ENCODE results near the gene GAN. TPM values are rescaled to one million over a fixed set of nuclear protein-coding genes. Genes with fewer than 3 reads are reported as not detected.

GAN gene
- total and polyA plus RNA-seq, 9 of the 15 experiments (the other 6 are each of a cell fraction or from before 2014, with no cell fraction given) = 0.83 to 15.1 (median 5.2) TPM

DNA sequence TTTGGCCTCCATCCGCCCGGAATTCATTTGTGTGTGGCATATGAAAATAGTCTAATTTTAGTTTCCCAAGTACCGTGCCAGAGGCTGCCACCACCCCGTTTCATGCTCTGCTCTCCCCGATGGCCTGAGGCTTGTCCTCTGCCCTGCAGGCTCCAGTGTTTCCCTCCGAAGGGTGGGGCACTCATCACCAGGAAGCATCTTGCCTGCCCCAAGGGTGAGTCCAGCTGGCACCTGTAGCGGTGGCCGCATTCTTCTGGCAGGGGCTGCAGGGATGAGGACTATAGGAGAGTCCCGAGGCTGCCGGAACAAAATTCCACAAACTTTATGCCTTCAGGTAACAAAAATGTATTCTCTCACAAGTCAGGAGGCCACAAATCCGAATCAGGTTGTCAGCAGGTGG, 106.8 kb downstream of the GAN start:
- no peaks in the 10 kb centered on the region for H4K20me1 ChIP-seq (replicated peaks; ENCODE audit: control insufficient read depth, insufficient read depth, low read length)
- H3K9me3 ChIP-seq (replicated peaks; ENCODE audit: control insufficient read depth, insufficient read depth, low read depth, low read length) = no peaks in the 10 kb centered on the region
- H2AFZ ChIP-seq (ENCODE audit: low read depth, low read length) = no peak overlapping the region
- H3K27ac ChIP-seq (ENCODE audit: extremely low read depth, low read depth, low read length) = no peak overlapping the region
- no peaks in the 10 kb centered on the region for H3K9me1 ChIP-seq (ENCODE audit: control insufficient read depth, insufficient read depth, low read length)
- no peak for FAIRE-seq
- H3K4me1 ChIP-seq (replicated peaks in 1 of 2; ENCODE audit: control insufficient read depth in 2 of 2, insufficient read depth in 2 of 2, low read length in 2 of 2) = no peaks in the 10 kb centered on the region
- ATAC-seq = no peak
- no TSS peak for BruUV-seq (replicated peaks)
- H3K79me2 ChIP-seq (ENCODE audit: control insufficient read depth, insufficient read depth, low read length) = no peaks in the 10 kb centered on the region
- TF ChIP-seq HNRNPH1 (optimal IDR thresholded peaks at IDR 0.05; ENCODE audit: low read depth, low read length) = no peak
- TF ChIP-seq ZBTB40 (IDR thresholded peaks at IDR 0.05) = no peak
- no peak for TF ChIP-seq ZBTB40 (CRISPR knock-in tag; IDR thresholded peaks at IDR 0.05)
- no peak for TF ChIP-seq ZKSCAN8 (CRISPR knock-in tag; IDR thresholded peaks at IDR 0.05)
- no peak for TF ChIP-seq ZBTB1 (CRISPR knock-in tag; IDR thresholded peaks at IDR 0.05; ENCODE audit: borderline replicate concordance, low read depth)
- no peak for TF ChIP-seq SFPQ (IDR thresholded peaks at IDR 0.05; ENCODE audit: low read depth, low read length)
- H3K27me3 ChIP-seq (ENCODE audit: control insufficient read depth in 2 of 2, insufficient read depth in 2 of 2, low read length in 2 of 2) = peaks cover 3 to 13% of the 10 kb centered on the region in 2 experiments; a peak in 1 of 5 replicates
- no peaks in the 10 kb centered on the region for H3K36me3 ChIP-seq (ENCODE audit: control insufficient read depth, insufficient read depth, low read length)
- in situ Hi-C loops (cut with MboI) = no loop called here
- H3K9ac ChIP-seq (ENCODE audit: insufficient read depth in 1 of 2, low read depth in 2 of 2, low read length in 2 of 2) = no peak overlapping the region
- intact Hi-C loops (cut with micrococcal nuclease) = no loop called here
- POLR2A ChIA-PET = interaction anchor here (0.9 to 2.1 kb wide), 2 partner anchors 10 to 126 kb away, joined by 3 to 6 read pairs; no protein-coding TSS in a partner anchor
- DNase-seq (ENCODE audit: extremely low read depth in 1 of 4, low spot score in 3 of 4) = no peak
- no peak overlapping the region for H3K4me2 ChIP-seq (ENCODE audit: insufficient read depth, low read length)
- CTCF ChIA-PET (ENCODE audit: low intra/inter-chr PET ratio) = no interaction called here
- no peak overlapping the region for H3K4me3 ChIP-seq
- 29% methylated on average over 11 of the region's 11 CpGs for WGBS (ENCODE audit: insufficient coverage, low coverage, missing lambda C conversion rate)
